Measurements from ENCODE around the gene MTFP1.

DNA sequence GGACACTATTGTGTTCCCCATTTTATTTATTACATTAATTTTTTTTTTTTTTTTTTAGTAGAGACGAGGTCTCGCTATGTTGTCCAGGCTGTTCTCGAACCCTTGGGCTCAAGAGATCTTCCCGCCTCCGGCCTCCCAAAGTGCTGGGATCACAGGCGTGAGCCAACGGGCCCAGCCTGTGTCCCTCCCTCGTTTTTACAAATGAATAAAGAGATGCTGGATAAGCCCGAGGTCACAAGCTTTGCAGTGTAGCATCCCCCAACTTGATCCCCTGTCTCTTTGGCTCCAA lies 297 bp upstream of the MTFP1 start:
- TF ChIP-seq, protein P1, sequence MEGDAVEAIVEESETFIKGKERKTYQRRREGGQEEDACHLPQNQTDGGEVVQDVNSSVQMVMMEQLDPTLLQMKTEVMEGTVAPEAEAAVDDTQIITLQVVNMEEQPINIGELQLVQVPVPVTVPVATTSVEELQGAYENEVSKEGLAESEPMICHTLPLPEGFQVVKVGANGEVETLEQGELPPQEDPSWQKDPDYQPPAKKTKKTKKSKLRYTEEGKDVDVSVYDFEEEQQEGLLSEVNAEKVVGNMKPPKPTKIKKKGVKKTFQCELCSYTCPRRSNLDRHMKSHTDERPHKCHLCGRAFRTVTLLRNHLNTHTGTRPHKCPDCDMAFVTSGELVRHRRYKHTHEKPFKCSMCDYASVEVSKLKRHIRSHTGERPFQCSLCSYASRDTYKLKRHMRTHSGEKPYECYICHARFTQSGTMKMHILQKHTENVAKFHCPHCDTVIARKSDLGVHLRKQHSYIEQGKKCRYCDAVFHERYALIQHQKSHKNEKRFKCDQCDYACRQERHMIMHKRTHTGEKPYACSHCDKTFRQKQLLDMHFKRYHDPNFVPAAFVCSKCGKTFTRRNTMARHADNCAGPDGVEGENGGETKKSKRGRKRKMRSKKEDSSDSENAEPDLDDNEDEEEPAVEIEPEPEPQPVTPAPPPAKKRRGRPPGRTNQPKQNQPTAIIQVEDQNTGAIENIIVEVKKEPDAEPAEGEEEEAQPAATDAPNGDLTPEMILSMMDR (conservative IDR thresholded peaks at IDR 0.05; ENCODE audit: low read length): no peak
- TF ChIP-seq EZH2phosphoT487 (IDR thresholded peaks at IDR 0.05; ENCODE audit: borderline replicate concordance): no peak
